GM18870 (cell line): ENCODE data around the gene TTLL9.

ENCODE experiments used
- ATAC-seq: cut with Tn5 transposase; IDR thresholded peaks from one replicate; pipeline ENCODE4 v1.9.1; 2021; ENCODE audit warnings: moderate library complexity; ENCODE audit not compliant: unreplicated experiment

TTLL9 gene

GRCh38 chr20:31939661-31940060, 69.2 kb downstream of the TTLL9 start:
- ATAC-seq: no peak

- ATAC-seq: no peak
Observed at GRCh38 chr20:31943052-31943471, 72.6 kb downstream of the TTLL9 start.

GRCh38 chr20:31945319-31945718, 74.9 kb downstream of the TTLL9 start:
- no peak for ATAC-seq

- ATAC-seq: no peak
Observed at GRCh38 chr20:31945785-31946184, 75.4 kb downstream of the TTLL9 start.

- ATAC-seq: no peak
Observed at GRCh38 chr20:31948008-31948407, 77.6 kb downstream of the TTLL9 start.

- ATAC-seq: no peak
Observed at GRCh38 chr20:31949877-31950646, 79.6 kb downstream of the TTLL9 start.

GRCh38 chr20:31951203-31951529, 80.7 kb downstream of the TTLL9 start:
- no peak for ATAC-seq

- peak; percentile 84 for ATAC-seq
Observed at GRCh38 chr20:31951530-31952453, 81.4 kb downstream of the TTLL9 start, which contains the start of gene PDRG1. Gene PDRG1, minus strand, starts transcription at chr20:31952046. Its CDS starts 85 bp downstream, at chr20:31951961.

GRCh38 chr20:31953556-31954148, 83.2 kb downstream of the TTLL9 start:
- ATAC-seq: no peak

GRCh38 chr20:31954500-31954899, 84.1 kb downstream of the TTLL9 start:
- ATAC-seq: no peak

GRCh38 chr20:31956556-31957526, 86.4 kb downstream of the TTLL9 start:
- ATAC-seq: no peak

- ATAC-seq: no peak
Observed at GRCh38 chr20:31962761-31963160, 92.3 kb downstream of the TTLL9 start.

- no peak for ATAC-seq
Observed at GRCh38 chr20:31963889-31964288, 93.5 kb downstream of the TTLL9 start.

- ATAC-seq: no peak
Observed at GRCh38 chr20:31966991-31967655, 96.7 kb downstream of the TTLL9 start.

GRCh38 chr20:31967830-31968249, 97.4 kb downstream of the TTLL9 start, which contains the start of gene XKR7:
Gene XKR7, plus strand, starts transcription at chr20:31968151. Its CDS starts 25 bp downstream, at chr20:31968176.
- ATAC-seq: no peak

GRCh38 chr20:31968291-31969126, 98.1 kb downstream of the TTLL9 start:
- no peak for ATAC-seq

GRCh38 chr20:31969991-31970390, 99.6 kb downstream of the TTLL9 start:
- no peak for ATAC-seq

- no peak for ATAC-seq
Observed at GRCh38 chr20:31972471-31973021, 102.1 kb downstream of the TTLL9 start.
